Suprapubic skin (tissue), 3 donors: ENCODE results near the gene EPC1.

Source experiments
- CTCF ChIP-seq, 2 donors: fragments of 200-600 bp in 1 of 2; fragments of 450-650 bp in 1 of 2; sonication (generic) in 1 of 2; IDR thresholded peaks; one replicate each; pipeline ENCODE4 v1.5.1; 2016 to 2019; ENCODE audit warnings: antibody characterized with exemption in 2 of 2, mild to moderate bottlenecking in 1 of 2, moderate library complexity in 1 of 2
- POLR2AphosphoS5 ChIP-seq, 3 donors: sonication (generic); formaldehyde crosslinking; IDR thresholded peaks; one replicate each; pipeline ENCODE4 v1.6.1; 2017; ENCODE audit warnings: antibody characterized with exemption in 3 of 3

GRCh38 chr10:32386623-32387260 is 39.8 kb upstream of the EPC1 start:
- TF ChIP-seq CTCF (IDR thresholded peaks at IDR 0.05) (no peak), POLR2AphosphoS5 (IDR thresholded peaks at IDR 0.05) (no peak)
